ENCODE data around the gene NCBP1.

- no peak for TF ChIP-seq POLR2A (IDR thresholded peaks at IDR 0.05; ENCODE audit: low read depth, low read length)
- no peak for TF ChIP-seq CTCF (conservative IDR thresholded peaks at IDR 0.05; ENCODE audit: low read depth, low read length)
- TF ChIP-seq NFE2L2 (IDR thresholded peaks at IDR 0.05; ENCODE audit: low read depth, low read length), result no peak
- TF ChIP-seq MAZ (IDR thresholded peaks at IDR 0.05; ENCODE audit: borderline replicate concordance, low read depth, low read length), result no peak
- no peak for TF ChIP-seq USF2 (IDR thresholded peaks at IDR 0.05; ENCODE audit: low read depth, low read length)
- TF ChIP-seq RFX5 (IDR thresholded peaks at IDR 0.05; ENCODE audit: low read depth, low read length), result no peak
- TF ChIP-seq ELK1 (IDR thresholded peaks at IDR 0.05; ENCODE audit: borderline replicate concordance, low read depth, low read length), result no peak
- TF ChIP-seq RCOR1 (IDR thresholded peaks at IDR 0.05; ENCODE audit: insufficient replicate concordance, low read length), result no peak
- TF ChIP-seq FOS (IDR thresholded peaks at IDR 0.05; ENCODE audit: low read depth, low read length), result no peak
- no peak for TF ChIP-seq CEBPB (IDR thresholded peaks at IDR 0.05; ENCODE audit: low read depth, low read length)
- no peak for TF ChIP-seq SMC3 (IDR thresholded peaks at IDR 0.05; ENCODE audit: low read depth, low read length)
These were observed 28.5 kb upstream of the NCBP1 start for GRCh38 chr9:97604901-97605645.
